GM19452 (cell line): ENCODE results near the gene NFS1.
A peak's percentile ranks its signal among the peaks of the same experiment; 100 is the strongest.

ENCODE experiments used
- ATAC-seq: cut with Tn5 transposase; IDR thresholded peaks from one replicate; pipeline ENCODE4 v1.9.1; 2021; ENCODE audit not compliant: unreplicated experiment

The NFS1 gene

DNA sequence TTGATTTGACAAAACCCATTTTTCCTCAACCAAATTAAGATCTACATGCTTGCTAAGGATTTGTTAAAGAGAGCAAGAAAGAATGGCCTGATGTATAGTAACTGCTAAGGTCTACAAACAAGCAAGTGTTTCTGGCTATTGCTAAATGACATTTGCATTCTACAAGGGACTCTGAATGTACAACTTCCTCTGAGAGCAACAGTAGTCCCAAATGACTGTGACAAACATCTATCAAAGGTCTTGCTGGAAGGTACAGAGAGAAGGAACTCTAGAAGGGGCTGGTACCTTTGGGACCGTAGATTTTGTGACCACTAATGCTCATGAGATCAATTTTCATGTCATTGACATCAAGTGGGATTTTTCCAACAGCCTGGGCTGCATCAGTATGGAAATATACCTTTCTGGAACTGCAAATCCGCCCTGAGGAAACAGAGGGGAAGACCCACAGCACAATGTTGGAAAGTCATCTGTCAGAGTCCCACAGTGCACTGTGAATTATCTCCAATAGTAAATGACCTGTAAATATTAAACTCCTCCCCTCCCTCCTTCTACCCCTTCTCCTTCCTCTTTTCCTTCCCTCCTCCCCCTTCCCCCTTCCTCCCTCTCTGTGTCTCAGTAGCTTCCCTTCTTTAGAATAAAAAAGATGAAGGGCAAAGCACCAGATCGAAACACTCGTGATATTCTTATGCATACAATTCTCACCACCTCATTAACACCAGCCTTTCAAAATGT, 18.5 kb downstream of the NFS1 start:
- ATAC-seq = no peak

DNA sequence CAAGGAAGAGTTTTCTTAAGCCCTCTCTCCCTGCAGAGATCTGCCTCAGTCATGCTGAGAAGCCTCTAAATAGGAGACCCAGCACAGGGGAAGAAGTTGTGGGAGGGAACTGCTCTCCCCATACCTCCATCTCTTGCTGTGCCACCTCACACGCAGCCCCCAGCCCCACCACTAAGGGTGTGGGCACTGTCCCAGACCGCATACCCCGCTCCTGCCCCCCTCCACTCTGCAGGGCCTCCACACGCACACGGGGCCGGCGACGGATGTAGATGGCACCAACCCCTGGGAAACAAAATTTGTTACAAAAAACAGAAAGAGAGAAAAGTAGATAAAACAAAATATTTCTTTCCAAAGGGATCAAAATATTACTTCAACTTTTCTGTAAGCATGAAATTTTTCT, 24.2 kb downstream of the NFS1 start:
- ATAC-seq = no peak

DNA sequence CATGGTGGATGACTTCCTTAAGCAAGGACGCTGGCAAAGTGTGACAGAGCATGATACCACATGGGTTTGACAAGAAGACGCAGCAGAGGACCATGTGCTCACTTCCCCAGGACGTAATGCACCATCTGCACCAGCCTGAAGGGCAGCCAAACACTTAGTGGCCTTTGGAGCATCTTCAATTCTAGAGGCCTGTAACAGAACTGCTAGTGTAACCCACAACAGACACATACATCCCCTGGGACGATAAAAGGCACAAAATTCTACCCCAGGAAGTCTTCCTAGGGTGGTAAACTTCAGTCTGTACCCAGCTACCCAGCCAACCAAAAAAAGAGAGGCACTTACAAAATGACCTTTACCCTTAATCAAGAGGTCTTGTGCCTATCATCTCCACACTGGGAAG, 25.3 kb downstream of the NFS1 start:
- no peak for ATAC-seq

DNA sequence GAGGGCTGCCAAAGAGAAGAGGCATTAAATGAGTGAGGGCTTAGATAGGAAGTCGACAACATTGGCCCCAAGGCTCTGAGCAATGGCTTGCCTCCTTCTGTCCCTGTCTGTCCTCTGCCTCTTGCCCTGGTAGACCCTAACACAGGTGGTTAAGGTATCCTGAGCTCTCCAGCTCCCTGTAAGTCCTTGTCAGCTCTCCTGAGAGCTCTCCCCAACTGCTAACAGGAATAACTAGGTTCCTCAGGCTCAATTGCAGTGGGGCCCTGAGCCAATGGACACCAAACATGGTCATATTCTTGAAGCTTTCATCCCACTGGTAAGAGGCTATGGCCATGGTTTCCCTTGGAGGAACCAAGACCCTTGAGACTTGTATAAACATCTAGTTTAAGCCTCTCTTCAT, 29.5 kb downstream of the NFS1 start:
- no peak for ATAC-seq

DNA sequence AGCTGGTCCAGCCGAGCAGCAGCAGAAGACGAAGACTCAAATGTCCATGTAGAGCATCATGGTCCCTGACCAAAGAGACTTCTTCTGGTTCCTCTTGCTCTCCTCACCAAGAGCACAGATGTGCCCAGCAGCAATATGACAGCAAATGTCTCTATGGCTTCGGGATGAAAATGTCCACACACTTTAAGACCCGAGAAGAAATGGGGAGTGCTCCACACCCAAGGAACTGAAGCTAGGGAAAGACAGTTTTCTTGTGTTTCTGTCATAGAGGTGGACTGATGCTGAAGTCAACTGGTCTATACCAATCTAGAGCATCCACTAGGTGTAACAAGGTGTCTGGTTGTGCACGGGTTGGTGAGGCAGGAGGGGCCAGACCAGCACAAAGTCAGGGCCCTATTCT, 29.9 kb downstream of the NFS1 start:
- ATAC-seq = no peak

DNA sequence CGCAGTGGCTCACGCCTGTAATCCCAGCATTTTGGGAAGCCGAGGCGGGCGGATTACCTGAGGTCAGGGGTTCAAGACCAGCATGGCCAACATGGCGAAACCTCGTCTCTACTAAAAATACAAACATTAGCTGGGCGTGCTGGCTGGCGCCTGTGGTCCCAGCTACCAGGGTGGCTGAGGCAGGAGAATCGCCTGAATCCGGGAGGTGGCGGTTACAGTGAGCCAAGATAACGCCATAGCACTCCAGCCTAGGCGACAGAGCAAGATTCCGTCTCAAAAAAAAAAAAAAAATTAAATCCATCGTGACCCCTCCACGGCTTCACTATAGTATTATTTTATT, 33.2 kb downstream of the NFS1 start:
- ATAC-seq = no peak

DNA sequence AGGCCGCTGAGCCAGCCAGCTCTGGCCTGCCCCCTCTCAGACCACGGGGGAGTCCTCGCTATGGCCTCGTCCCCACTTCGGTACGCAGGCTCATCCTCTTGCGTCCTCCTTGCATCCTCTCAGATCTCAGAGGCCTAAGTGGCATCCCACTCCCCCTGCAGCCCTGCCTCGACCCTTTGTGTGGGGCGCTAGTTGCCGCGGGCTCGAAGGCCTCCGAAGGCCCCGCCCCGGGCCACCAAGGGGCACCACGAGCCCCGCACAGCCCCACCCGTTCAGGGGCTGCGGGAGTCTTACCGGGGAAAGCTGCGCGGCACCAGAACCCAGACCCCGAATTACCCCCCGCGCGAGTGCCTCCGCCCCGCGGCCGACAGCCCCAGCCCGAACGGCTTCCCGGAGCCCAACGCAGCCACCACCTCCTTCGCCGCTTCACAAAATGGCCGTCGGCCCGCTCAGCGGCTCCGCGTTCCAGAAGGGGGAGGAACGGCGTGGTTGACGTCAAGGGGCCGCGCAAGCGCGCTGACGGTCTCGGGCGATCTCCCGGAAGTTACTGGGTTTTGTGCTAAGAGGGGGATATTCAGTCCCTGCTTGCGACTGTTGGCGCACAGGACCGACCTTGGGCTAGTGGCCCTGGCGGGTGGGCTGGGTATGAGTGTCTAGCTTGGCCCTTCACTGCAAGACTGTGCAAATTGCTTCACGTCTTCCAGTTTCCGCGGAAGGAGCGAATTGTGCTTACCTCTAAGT, 34.5 kb downstream of the NFS1 start, which contains the start of the genes CPNE1 and RBM12:
TSS of gene CPNE1 (minus strand) at position 435 of the 741 bp plus-strand sequence. CDS start 31,977 bp downstream, outside the sequence.
TSS of gene RBM12 (minus strand) at position 435 of the 741 bp plus-strand sequence. CDS start 9,578 bp downstream, outside the sequence.
- ATAC-seq = peak; percentile 61

DNA sequence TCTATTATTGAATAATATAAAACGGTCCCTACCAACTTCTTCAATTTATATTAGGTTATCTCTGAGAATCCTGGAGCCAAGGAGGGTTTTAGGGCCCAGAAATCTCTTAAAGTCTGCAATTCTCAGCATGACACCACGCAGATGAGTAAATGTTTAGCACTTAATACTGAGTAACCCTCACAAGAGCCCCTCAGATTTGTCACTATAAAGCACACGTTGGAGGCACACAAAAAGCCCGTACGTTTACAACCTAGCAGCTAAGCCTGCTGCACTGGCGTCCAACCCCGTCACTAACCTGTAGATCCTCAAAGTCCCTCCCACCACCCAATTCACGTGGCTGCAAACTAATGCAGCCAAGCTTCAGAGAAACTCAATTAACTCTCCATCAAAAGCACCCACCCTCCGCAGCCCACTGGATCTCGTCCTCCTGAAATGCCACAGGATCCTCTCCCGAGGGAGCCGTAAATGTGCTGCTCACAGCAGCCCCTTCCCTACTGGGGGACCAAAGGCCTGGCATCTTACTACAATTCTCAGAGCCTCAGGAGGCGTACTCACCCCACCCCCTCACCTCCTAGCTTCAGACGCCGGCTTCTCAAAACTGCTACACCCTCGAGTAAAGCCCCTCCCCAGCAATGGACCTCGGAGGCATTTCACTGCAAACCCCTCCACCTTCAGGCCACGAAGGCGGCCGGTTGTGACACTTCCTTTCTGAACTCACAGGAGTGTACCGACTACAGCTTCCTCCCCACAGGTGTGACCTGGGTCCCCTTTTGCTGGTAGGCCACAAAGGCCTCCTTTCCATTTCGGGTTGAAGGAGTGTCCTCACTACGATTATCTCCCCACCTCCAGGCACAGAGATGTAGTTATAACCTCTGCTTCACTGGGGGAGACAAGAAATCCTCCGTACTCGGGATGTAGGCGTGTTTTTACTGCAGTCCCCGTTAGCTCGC, 35.4 kb downstream of the NFS1 start:
- peak; percentile 30 for ATAC-seq

DNA sequence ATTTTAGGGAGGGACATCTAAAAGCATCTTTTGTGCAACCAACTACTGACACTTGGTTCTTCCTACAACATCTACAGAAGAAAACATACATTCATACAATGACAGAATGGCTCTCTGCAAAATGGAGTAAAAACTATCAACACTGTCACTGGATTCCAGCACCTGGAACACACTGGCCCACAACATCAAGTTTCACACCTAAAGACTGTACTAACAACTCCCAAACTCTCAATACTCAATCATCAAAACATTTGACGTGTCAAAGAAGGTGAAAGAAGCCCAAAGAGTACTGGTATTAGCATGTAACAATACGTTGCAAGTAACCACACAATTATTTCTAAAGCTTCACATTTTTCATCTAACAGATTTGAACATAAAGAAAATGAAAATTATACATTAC, 36.6 kb downstream of the NFS1 start:
- ATAC-seq = no peak

DNA sequence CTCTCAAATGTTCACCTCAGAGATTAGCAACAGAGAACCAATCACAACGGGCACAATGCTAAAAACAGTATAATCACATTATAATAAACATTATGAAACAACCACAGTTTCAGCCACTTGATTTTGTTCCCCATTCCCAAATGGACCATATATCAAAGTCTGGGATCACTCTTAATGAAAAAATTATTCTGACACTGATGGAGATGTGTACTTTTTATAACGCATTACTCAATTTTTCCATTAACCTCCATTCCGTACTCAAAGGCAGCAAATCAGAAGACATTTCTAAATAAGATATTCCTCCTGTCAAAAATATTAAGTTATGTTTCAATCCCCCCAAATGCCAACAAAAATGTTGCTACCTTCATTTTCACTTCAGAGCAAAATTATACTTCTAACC, 37.2 kb downstream of the NFS1 start:
- ATAC-seq = no peak

DNA sequence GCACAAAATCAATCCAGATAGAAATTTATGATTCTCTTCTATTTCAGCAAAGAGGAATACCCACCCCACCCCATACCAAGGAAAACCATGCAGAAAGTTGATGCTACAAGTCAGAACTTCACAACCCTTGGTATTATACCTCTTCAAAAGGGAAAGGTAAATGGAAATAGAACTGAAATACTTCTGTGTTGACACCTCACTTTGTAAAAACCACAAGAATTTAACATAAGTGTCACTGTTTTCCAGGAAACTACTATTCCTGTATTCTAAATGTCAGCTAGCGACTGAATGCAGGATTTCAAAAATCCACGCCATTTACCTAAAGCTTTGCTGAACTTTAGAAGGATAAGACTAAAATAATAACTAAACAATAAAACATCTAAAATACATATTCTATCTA, 38.1 kb downstream of the NFS1 start:
- no peak for ATAC-seq

DNA sequence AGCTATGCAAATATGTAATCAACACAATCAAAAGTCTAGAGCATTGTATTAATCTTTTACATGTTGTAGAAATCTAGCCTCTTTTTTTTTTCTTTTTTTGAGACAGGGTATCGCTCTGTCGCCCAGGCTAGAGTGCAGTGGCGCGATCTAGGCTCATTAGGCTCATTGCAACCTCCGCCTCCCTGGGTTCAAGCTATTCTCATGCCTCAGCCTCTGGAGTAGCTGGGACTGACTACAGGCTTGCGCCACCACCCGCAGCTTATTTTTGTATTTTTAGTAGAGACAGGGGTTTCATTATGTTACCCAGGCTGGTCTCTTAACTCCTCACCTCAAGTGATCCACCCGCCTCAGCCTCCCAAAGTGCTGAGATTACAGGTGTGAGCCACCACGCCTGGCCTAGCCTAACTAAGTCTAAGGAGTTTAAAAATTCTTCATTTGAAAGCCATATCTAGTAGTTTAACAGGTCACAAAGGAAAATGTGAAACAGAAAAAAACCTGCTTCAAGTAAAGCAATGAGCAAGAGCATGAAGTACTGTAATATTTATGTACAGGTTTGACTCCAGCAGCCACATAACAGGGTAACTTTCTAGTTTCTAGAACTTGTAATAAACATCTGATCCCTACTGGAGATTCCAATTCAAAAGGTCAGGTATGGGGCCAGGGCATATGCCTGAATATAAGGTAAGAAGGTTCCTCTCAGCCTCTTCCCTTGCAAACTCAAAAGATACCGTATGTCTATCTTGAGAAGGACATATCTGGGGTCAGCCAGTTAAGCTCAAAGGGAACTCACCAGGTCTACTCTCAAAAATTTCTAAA, 38.8 kb downstream of the NFS1 start:
- no peak for ATAC-seq

DNA sequence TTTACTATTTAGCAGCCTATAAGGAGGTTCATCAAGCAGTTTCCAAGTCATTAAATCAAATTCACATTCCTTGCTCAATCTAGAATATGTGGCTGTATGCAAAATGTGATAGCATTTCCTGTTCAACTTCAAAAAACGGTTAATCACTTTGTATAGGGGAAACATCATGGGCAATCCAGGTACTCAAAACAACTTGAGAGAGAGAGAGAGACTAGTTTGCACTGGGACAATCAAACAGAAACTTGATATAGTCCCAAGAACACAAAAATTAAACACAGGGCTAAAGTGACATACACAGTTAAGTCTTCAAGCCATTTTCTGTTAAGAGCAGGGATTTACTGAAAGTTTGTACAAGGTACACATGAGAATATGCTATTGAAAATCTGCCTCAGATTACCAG, 41.9 kb downstream of the NFS1 start:
- no peak for ATAC-seq

DNA sequence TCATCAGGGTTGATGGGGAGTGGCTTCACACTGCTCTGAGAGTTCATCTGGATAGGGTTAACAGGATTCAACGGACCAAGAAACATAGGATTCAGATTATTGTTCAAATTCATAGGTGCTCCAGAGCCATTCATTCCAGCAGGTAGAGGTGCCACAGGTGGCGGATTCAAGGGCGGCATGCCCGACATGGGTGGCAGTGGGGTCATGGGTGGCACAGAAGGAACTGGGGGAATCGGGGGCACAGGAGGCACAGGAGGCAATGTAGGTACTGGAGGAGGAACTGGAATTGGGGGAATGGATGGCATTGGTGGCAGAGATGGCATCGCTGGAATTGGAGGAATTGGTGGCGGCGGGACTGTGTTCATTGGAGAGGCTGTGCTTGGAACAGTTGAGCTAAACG, 44.7 kb downstream of the NFS1 start:
- no peak for ATAC-seq

DNA sequence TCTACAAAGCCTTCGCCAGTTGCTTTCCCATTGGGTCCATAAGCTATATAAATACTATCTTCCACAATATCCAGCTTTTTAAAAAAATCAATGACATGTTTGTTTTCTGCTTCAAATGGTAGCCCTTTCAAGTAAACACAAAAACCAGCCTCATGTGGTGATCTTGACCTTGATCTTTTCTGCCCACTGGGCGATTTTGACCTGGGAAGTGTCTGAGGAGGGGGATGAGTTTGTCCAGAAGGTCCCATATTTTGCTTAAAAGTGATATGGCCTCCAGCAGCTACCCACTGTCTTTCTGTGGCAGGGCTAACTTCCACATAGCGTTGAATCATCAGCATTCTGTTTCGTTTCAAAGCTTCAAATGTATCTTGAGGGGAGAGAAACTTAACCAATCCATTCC, 45.3 kb downstream of the NFS1 start:
- no peak for ATAC-seq

DNA sequence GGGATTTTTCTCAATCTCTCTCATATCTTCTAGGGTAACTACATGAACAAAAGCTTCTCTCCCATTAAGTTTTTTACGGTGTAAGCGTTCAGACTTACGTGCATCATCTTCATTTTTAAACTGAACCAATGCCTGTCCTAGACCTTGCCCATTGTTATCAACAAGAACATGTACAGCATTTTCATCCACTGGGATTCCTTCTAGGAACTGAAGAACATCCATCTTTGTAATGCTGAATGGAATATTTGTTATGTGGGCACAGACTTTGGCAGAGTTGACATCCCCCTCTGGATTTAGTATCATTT, 45.8 kb downstream of the NFS1 start:
- no peak for ATAC-seq

DNA sequence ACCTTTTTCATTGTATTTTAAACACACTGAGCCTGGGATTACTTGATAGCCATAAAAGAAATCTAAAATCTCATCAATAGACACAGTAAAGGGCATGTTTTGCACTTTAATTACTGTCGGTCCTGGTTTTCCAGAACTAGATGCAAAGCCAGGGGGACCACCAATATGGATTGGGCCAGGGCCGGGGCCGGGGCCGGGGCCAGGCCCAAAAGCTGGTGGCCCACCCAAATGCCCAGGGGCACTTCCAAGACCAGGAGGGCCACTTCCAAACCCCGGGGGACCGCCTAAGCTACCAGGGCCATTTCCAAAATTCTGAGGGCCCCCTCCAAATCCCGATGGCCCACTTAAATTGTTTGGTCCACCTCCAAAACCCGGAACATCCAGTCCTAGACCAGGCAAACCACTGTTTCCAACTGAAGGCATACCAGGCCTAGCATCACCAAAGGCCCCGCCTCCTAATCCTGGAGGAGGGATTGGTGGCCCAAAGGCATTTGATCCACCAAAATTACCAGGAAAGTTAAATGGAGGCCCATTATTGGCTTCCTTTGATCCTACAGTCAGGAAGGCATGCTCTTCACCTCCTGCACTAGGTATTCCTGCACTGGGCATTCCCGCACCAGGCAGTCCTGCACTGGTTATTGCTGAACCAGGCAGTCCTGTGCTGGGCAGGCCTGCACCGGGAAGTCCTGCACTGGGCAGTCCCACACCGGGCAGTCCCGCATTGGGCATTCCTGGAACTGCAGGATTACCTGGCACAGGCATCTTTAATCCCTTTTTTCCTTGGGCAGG, 46.3 kb downstream of the NFS1 start:
- no peak for ATAC-seq

DNA sequence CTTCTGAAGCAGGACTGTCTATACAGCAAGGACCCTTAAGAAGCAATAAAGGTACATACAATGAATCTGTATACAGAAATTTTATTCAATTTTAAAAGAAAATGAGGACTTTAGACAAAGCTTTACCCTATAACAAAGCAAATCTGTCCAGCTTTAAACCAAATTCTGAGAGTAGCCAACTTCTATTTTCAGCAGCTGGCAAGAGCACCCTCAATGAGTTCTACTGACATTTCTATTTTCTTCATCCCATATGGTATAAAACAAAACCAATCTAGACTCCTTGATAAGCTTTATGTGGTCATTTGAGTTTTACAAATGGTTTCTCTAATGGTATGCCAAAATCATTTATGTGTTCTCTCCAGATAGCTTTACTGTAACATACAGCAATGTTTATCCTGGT, 47.2 kb downstream of the NFS1 start:
- ATAC-seq = no peak

DNA sequence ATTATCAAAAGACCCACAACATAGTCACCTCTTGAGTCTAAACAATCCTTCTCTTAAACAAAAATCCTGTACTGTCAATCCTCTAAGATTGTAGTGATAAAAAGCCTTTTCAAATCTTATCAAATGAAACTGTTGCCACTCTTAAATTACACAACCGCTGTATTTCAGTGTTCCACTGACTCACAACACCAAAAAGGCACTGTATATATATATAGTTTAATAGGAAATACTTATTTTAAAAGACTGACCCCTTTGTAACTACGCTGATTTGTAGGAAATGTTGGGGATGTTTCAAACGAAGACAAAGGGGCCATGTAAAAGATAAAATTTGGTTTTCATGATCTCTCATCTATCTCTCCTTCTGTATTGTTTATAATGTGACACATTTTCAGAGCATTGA, 48.5 kb downstream of the NFS1 start:
- ATAC-seq = no peak

DNA sequence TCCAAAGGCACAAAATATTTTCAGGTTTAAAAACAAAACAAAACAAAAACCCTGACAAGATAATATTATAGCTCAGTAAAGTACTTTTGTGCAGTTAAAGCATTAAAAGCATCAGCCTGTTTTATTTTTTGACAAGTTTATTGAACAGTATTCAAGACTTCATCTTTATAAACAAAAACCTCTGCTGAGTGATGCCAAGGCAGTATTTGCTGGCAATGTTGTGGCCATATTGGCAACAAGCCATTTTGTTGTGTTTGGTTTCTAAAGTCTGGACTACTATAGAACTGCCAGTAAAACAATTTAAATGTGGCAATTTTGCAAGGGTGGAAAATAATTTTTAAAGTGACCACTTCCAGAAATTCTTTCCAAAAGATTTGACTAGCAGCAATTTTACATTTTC, 50.3 kb downstream of the NFS1 start:
- ATAC-seq = no peak
